Measurements from ENCODE around the gene GIMAP1.
"Not testable (repeated sequence)": the region's sequence is repeated elsewhere in the genome, so short reads cannot be mapped to it uniquely, and the experiment has no call there.

GRCh38 chr7:150680364-150680763 lies 36.0 kb upstream of the GIMAP1 start:
- TF ChIP-seq CTCF (IDR thresholded peaks at IDR 0.05; ENCODE audit: borderline replicate concordance, extremely low read depth, low read length, poor library complexity, severe bottlenecking); EZH2 (IDR thresholded peaks at IDR 0.05; ENCODE audit: borderline replicate concordance, low read depth, low read length, severe bottlenecking): not testable (repeated sequence)
